ENCODE results near the gene CARD11. TPM values are rescaled to one million over a fixed set of nuclear protein-coding genes. Genes with fewer than 3 reads are reported as not detected.

Gene CARD11
- total RNA-seq, 1 donor, result under 0.01 TPM

DNA sequence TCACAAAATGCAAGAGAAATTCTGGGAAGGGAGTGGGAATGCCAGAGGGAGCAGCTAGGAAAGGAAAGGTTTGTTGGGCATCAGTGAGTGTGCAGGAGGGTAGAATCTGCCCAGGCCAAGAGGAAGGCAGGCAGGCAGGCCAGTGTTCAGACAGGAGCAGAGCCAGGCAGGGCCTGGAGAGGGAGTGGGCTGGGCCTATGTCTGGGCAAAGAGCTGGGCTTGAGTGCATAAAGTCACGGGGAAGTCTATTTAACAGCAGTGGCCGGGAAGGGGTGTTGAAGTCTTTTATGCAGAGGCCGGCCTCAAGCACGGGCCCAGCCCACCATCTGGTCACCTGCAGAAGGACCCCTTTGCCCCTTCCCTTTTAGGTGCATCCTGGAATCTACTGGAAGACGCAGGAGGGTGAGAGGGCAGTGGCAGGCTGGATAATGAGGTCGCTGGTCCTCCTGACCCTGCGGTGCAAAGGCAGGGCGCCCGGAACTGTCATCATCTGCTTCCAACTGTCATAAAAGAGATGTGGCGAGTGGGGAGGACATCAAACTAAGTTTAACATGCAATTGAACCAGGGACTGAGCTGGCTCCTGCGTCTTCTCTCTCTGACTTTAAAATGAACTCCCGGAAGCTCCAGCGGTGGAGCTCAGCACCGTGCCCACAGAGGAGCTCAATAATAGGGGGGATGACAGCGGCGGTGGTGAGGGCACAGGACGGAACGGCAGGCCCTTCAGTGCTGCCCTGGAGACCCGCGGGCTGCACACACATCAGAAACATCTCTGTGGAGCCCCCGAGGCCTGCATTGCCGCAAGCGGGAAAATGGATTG, 29.5 kb downstream of the CARD11 start:
- no peak overlapping the region for H3K4me3 ChIP-seq (ENCODE audit: low read depth, low read length)
- TF ChIP-seq, protein P1, sequence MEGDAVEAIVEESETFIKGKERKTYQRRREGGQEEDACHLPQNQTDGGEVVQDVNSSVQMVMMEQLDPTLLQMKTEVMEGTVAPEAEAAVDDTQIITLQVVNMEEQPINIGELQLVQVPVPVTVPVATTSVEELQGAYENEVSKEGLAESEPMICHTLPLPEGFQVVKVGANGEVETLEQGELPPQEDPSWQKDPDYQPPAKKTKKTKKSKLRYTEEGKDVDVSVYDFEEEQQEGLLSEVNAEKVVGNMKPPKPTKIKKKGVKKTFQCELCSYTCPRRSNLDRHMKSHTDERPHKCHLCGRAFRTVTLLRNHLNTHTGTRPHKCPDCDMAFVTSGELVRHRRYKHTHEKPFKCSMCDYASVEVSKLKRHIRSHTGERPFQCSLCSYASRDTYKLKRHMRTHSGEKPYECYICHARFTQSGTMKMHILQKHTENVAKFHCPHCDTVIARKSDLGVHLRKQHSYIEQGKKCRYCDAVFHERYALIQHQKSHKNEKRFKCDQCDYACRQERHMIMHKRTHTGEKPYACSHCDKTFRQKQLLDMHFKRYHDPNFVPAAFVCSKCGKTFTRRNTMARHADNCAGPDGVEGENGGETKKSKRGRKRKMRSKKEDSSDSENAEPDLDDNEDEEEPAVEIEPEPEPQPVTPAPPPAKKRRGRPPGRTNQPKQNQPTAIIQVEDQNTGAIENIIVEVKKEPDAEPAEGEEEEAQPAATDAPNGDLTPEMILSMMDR (IDR thresholded peaks at IDR 0.05; ENCODE audit: insufficient read depth, low read length), result no peak
- DNase-seq (ENCODE audit: low read depth), result no peak

DNA sequence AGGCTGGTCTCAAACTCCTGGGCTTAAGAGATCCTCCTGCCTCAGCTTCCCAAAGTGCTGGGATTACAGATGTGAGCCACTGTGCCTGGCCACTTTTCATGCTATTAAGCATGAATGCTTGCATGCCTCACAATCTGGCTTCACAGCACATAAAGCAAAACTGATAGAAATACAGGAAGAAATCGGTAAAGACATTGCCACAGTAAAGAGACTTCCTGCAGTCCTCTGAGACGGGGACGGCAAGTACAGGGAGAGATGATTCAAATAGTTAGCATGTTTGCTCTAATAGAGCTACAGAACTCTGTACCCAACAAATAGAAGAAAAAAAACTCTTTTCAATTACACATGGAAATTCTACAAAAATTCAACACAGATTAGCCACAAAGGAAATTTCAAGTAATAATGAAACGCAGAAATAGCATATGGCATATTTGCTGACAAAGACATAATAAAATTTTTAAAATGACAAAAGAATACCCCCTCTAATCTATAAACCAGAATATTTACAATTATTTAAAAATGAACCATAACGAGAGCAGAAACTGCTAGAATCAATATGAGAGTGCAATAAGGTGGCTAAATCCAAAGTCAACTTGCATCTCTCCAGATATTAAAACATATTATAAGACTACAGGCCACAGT, 32.3 kb downstream of the CARD11 start:
- TF ChIP-seq, protein P1 (IDR thresholded peaks at IDR 0.05; ENCODE audit: insufficient read depth, low read length), result no peak
- H3K4me3 ChIP-seq (ENCODE audit: low read depth, low read length), result no peak overlapping the region
- DNase-seq (ENCODE audit: low read depth), result no peak

DNA sequence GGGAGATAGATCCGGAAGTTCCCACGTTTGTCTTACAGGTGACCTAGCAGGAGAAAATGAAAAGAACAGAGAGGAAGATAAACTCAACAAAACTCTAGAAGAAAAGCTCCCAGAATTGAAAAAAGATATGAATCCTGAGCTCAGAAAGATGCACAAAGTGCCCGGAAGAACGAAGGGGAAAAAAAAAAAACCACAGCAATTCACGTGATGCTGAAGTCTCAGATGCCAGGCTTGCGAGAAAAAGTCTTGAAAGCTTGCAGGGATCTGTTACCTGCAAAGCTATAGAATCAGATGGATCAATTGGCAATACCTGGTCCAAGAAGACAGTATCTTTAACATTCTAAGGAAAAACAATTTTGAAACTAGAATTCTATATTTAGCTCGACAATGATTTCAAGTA, 33.5 kb downstream of the CARD11 start:
- no peak overlapping the region for H3K4me3 ChIP-seq (ENCODE audit: low read depth, low read length)
- no peak for DNase-seq (ENCODE audit: low read depth)
- TF ChIP-seq, protein P1 (IDR thresholded peaks at IDR 0.05; ENCODE audit: insufficient read depth, low read length), result no peak

DNA sequence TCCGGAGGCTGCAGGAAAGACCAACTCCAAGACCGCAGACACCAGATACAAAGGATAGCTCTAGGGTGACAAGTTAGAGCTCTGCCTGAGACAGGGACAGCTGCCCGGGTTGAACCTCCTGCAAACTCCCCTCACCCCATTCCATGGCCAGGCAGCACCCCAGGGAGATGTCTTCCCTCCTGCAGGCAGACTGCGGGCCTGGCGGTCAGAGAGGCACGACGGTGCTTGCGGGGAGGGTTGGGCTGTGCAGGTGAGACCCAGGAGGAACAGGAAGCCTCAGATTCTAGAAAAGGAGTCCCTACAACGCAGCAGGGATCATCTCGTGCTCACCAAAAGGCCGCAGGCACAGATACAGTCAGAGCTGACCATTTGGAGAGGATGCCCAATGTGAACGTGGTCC, 34.6 kb downstream of the CARD11 start:
- TF ChIP-seq, protein P1 (IDR thresholded peaks at IDR 0.05; ENCODE audit: insufficient read depth, low read length), result no peak
- no peak for DNase-seq (ENCODE audit: low read depth)
- H3K4me3 ChIP-seq (ENCODE audit: low read depth, low read length), result no peak overlapping the region

DNA sequence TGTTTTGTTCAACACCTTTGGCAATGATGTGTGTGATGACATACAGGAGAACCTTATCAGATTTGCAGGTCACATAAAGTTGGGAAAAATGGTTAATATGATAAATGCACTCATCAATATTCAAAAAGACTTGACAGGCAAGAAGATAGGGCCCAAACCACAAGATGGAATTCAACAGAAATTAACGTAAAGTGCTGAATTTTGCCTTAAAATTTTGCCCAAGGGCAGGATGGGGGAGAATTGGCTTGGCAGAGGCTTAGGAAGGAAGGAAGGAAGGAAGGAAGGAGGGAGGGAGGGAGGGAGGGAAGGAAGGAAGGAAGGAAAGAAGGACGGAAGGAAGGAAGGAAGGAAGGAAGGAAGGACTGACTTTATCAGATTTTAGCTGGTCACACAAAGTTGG, 35.3 kb downstream of the CARD11 start:
- DNase-seq (ENCODE audit: low read depth), result no peak
- TF ChIP-seq, protein P1 (IDR thresholded peaks at IDR 0.05; ENCODE audit: insufficient read depth, low read length), result no peak
- no peak overlapping the region for H3K4me3 ChIP-seq (ENCODE audit: low read depth, low read length)

DNA sequence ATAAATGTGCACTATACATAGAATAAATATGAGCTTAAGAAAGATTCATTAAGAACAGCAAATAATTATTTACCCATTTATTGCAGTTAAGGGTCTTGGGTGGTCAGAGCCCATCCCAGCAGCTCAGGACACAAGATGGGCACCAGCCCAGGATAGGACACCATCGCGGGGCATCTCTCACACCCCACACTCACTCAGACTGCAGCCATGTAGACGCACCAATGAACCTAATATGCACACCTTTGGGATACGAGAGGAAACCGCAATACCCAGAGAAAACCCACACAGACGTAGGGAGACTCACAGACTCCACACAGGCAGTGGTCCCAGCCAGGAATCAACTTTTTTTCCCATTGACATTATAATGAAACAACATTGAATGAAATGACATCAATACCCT, 36.0 kb downstream of the CARD11 start:
- DNase-seq (ENCODE audit: low read depth), result no peak
- TF ChIP-seq, protein P1 (IDR thresholded peaks at IDR 0.05; ENCODE audit: insufficient read depth, low read length), result no peak

More for the DNA sequence above, 36.0 kb downstream of the CARD11 start:
- no peak overlapping the region for H3K4me3 ChIP-seq (ENCODE audit: low read depth, low read length)
